Transverse colon (tissue), 4 donors: Measurements from ENCODE around the gene CLDN6. TPM values are rescaled to one million over a fixed set of nuclear protein-coding genes. Genes with fewer than 3 reads are reported as not detected.

Experiments used
- DNase-seq: peaks from one replicate; pipeline ENCODE4 v3.0.0-alpha.2; 2019
- H3K27ac ChIP-seq, 4 donors: fragments of 200-600 bp; sonication (generic); 2 replicates each; pipeline ENCODE4 v1.5.1; 2016 to 2018; ENCODE audit warnings: inconsistent platforms in 4 of 4
- H3K27me3 ChIP-seq: fragments of 200-600 bp; sonication (generic); 2 replicates; pipeline ENCODE4 v1.5.1; 2017; ENCODE audit warnings: inconsistent platforms
- H3K36me3 ChIP-seq, 4 donors: fragments of 200-600 bp; sonication (generic); 2 replicates each; pipeline ENCODE4 v1.5.1; 2017 to 2019; ENCODE audit warnings: inconsistent platforms in 4 of 4
- H3K4me1 ChIP-seq, 4 donors: fragments of 200-600 bp; sonication (generic); 2 replicates each; pipeline ENCODE4 v1.5.1; 2017 to 2020; ENCODE audit warnings: inconsistent platforms in 4 of 4
- H3K4me3 ChIP-seq, 4 donors: fragments of 200-600 bp; sonication (generic); 1 replicate in 1 of 4; 2 replicates in 3 of 4; pipeline versions ENCODE4 v1.5.1 to v1.6.1; 2017 to 2019; ENCODE audit warnings: inconsistent platforms in 4 of 4
- H3K9me3 ChIP-seq, 2 donors: fragments of 200-600 bp; sonication (generic); 2 replicates each; pipeline ENCODE4 v1.5.1; 2017 to 2019; ENCODE audit warnings: inconsistent platforms in 2 of 2
- CTCF ChIP-seq, 5 experiments: fragments of 200-600 bp in 3 of 5; fragments of 450-650 bp in 2 of 5; sonication (generic) in 3 of 5; IDR thresholded peaks; 1 replicate in 2 of 5; 2 replicates in 3 of 5; pipeline ENCODE4 v1.5.1; 2016 to 2017; ENCODE audit warnings: antibody characterized with exemption in 5 of 5, inconsistent platforms in 3 of 5, mild to moderate bottlenecking in 2 of 5, moderate library complexity in 1 of 5
- EP300 ChIP-seq: sonication (generic); formaldehyde crosslinking; IDR thresholded peaks from one replicate; pipeline ENCODE4 v1.6.1; 2017; ENCODE audit warnings: antibody characterized with exemption, low read depth
- POLR2A ChIP-seq: fragments of 450-650 bp; IDR thresholded peaks from one replicate; pipeline ENCODE4 v1.6.1; 2016; ENCODE audit warnings: antibody characterized with exemption, mild to moderate bottlenecking, moderate library complexity
- POLR2AphosphoS5 ChIP-seq, 3 donors: sonication (generic); formaldehyde crosslinking; IDR thresholded peaks; one replicate each; pipeline ENCODE4 v1.6.1; 2016; ENCODE audit warnings: antibody characterized with exemption in 3 of 3
- WGBS, 2 donors: methylation state at CpG; one replicate each; pipeline ENCODE4 v1.1.5; 2018; ENCODE audit warnings: low coverage in 1 of 2; 5-methylcytosine and 5-hydroxymethylcytosine counted together
- in situ Hi-C, 4 donors: fragments of 200-750 bp; cut with MboI; loops; one replicate each; pipeline versions ENCODE4 v1.15.0 to v1.15.1; 2017; ENCODE audit warnings: low sequenced_read_pairs in 3 of 4, low pct_ligation_motif_present in 1 of 4, low pct_unique_long_range_greater_than_20kb in 1 of 4
- intact Hi-C: fragments of 100-400 bp; cut with DNase I; formaldehyde crosslinking; loops from one replicate; pipeline ENCODE4 v1.15.1; 2023; ENCODE audit warnings: low total_unique reads
- total RNA-seq, 4 donors: library from RNA; depleted of rRNA; stranded (reverse); fragments of >200 nt; gene quantifications; one replicate each; pipeline ENCODE4 v1.1.0, GENCODE V29; 2016

Gene CLDN6
- total RNA-seq, 4 donors from 2014 or later = not detected

GRCh38 chr16:2992383-2993081, 25.5 kb downstream of the CLDN6 start:
- H3K4me3 ChIP-seq = no peak overlapping the region
- WGBS, 2 donors = 88% methylated on average over 14 of the region's 14 CpGs; no CpG with 5 or more reads in 1 of the 2 donors
- DNase-seq = no peak
- no peaks in the 10 kb centered on the region for H3K36me3 ChIP-seq
- no peak overlapping the region for H3K27ac ChIP-seq
- peaks cover 0 to 8% (median 3%) of the 10 kb centered on the region in 4 donors for H3K4me1 ChIP-seq
- peaks cover 5% of the 10 kb centered on the region for H3K27me3 ChIP-seq
- in situ Hi-C loops = no loop called here
- TF ChIP-seq POLR2AphosphoS5 (IDR thresholded peaks at IDR 0.05) = no peak
- TF ChIP-seq CTCF (IDR thresholded peaks at IDR 0.05) = no peak
- TF ChIP-seq POLR2A = no peak
- no peak for TF ChIP-seq EP300
- H3K9me3 ChIP-seq = no peaks in the 10 kb centered on the region
- intact Hi-C loops = no loop called here

- no peak for DNase-seq
- Histone ChIP-seq H3K27ac (no peak overlapping the region), H3K36me3 (no peaks in the 10 kb centered on the region), H3K4me1 (peaks cover 0 to 8% (median 3%) of the 10 kb centered on the region in 4 donors), H3K4me3 (no peak overlapping the region), H3K27me3 (peaks cover 5% of the 10 kb centered on the region), H3K9me3 (no peaks in the 10 kb centered on the region)
- 83% methylated on average over 11 of the region's 12 CpGs; no CpG with 5 or more reads in 1 of the 2 donors for WGBS, 2 donors
- intact Hi-C loops (no loop called here), in situ Hi-C loops (no loop called here)
- no peak for TF ChIP-seq POLR2AphosphoS5 (IDR thresholded peaks at IDR 0.05)
- TF ChIP-seq CTCF (IDR thresholded peaks at IDR 0.05) = no peak
- no peak for TF ChIP-seq POLR2A
- TF ChIP-seq EP300 = no peak
These were observed 26.3 kb downstream of the CLDN6 start for GRCh38 chr16:2991566-2992261.

- Histone ChIP-seq H3K4me3 (no peak overlapping the region), H3K9me3 (no peaks in the 10 kb centered on the region), H3K27me3 (peaks cover 5% of the 10 kb centered on the region), H3K27ac (no peak overlapping the region), H3K36me3 (no peaks in the 10 kb centered on the region), H3K4me1 (peaks cover 0 to 8% (median 3%) of the 10 kb centered on the region in 4 donors)
- TF ChIP-seq EP300 (no peak), CTCF (IDR thresholded peaks at IDR 0.05) (no peak), POLR2AphosphoS5 (IDR thresholded peaks at IDR 0.05) (no peak), POLR2A (no peak)
- in situ Hi-C loops (no loop called here), intact Hi-C loops (no loop called here)
- WGBS, 2 donors = 45% methylated on average over 9 of the region's 10 CpGs; no CpG with 5 or more reads in 1 of the 2 donors
- DNase-seq = no peak
These were observed 27.1 kb downstream of the CLDN6 start for GRCh38 chr16:2990891-2991290.

DNA sequence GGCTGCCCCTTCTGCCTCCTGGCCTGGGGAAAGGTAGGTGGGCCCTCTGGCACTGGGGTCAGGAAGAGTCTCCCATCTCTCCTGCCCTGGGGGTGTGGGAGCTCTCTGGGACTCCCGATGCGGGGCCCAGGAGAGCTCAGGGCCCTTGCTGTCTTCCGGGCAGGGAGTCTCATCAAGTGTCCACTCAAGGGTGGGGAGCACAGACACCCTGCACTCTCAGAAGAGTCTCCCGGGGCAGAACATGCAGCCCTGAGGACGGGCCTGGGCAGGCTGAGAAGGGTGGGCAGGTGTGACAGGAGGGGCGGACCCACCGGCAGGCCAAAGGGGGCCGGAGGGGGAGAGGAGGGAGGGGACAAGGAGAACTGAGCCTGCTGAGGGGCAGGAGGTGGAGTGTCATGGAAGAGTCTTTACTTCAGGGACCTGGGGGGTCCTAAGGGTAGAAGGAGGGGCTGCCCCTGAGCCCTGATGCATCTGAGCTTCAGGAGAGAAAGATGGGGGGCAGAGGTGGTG, 29.3 kb downstream of the CLDN6 start:
- Histone ChIP-seq H3K36me3 (no peaks in the 10 kb centered on the region), H3K4me1 (peaks cover 0 to 12% (median 8%) of the 10 kb centered on the region in 4 donors), H3K27ac (no peak overlapping the region), H3K27me3 (peaks cover 5% of the 10 kb centered on the region), H3K9me3 (no peaks in the 10 kb centered on the region), H3K4me3 (no peak overlapping the region)
- DNase-seq = no peak
- TF ChIP-seq EP300 (no peak), POLR2AphosphoS5 (IDR thresholded peaks at IDR 0.05) (no peak), POLR2A (no peak), CTCF (IDR thresholded peaks at IDR 0.05) (no peak)
- in situ Hi-C loops (no loop called here), intact Hi-C loops (no loop called here)
- WGBS, 2 donors = 69 to 100% methylated on average over 2 to 8 of the region's 8 CpGs
